HG03558 (cell line): Measurements from ENCODE around the gene NCOA5.
"Not testable (repeated sequence)": the region's sequence is repeated elsewhere in the genome, so short reads cannot be mapped to it uniquely, and the experiment has no call there.

ENCODE experiments used
- ATAC-seq: cut with Tn5 transposase; IDR thresholded peaks from one replicate; pipeline ENCODE4 v1.9.1; 2021; ENCODE audit warnings: moderate number of reproducible peaks; ENCODE audit not compliant: unreplicated experiment; ENCODE audit errors: extremely low read depth

NCOA5 gene

DNA sequence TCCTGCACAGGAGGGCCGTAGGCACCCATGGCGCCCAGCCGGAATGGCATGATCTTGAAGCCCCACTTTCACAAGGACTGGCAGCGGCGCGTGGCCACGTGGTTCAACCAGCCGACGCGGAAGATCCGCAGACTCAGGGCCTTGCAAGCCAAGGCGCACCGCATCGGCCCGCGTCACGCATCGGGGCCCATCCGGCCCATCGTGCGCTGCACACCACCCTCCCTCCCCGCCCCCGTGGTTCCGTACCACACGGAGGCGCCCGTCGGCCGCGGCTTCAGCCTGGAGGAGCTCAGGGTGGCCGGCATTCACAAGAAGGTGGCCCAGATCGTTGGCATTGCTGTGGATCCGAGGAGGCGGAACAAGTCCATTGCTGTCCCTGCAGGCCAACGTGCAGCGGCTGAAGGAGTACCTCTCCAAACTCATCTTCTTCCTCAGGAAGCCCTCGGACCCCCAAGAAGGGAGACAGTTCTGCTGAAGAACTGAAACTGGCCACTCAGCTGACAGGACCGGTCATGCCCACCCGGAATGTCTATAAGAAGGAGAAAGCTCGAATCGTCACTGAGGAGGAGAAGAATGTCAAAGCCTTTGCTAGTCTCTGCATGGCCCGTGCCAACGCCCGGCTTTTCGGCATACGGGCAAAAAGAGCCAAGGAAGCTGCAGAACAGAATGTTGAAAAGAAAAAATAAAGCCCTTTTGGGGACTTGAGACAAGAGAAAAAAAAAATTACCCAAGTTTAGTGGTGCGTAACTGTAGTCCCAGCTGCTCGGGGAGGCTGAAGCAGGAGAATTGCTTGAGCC is 9.9 kb upstream of the NCOA5 start:
- no peak for ATAC-seq

DNA sequence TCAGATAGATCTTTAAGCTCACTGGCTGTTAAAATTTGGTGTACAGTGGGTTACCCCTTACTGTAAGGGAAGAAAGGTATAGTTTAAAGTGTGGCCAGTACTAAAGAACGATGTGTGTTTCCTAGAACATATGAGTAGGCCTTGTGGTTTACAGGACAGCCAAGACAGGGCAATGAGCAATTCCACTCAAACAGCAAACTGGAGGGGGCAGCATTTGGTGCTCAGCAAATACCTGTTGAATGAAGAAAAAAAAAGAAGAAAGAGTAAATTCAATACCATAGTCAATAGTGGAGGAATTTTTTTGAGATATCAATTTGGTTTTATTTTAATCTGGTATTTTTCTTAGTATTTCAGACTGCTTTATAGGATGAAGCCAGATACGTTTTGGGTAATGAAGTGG is 3.8 kb upstream of the NCOA5 start:
- ATAC-seq = no peak

DNA sequence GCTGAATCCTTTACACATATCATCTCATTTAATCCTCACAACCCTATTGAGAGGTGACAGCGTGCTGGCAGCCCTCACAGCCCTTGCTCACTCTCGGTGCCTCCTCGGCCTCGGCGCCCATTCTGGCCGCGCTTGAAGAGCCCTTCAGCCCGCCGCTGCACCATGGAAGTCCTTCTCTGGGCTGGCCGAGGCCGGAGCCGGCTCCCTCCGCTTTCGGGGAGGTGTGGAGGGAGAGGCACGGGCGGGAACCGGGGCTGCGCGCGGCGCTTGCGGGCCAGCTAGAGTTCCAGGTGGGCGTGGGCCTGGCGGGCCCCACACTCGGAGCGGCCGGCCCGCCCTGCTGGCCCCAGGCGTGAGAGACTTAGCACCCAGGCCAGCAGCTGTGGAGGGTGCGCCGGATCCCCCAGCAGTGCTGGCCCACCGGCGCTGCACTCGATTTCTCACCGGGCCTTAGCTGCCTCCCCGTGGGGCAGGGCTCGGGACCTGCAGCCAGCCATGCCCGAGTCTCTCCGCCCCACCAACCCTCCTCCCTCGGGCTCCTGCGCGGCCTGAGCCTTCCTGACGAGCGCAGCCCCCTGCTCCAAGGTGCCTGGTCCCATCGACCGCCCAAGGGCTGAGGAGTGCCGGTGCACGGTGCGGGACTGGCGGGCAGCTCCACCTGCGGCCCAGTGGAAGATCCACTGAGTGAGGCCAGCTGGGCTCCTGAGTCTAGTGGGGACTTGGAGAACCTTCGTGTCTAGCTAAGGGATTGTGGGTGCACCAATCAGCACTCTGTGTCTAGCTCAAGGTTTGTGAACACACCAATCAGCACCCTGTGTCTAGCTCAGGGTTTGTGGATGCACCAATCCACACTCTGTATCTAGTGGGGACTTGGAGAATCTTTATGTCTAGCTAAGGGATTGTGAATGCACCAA is 2.1 kb upstream of the NCOA5 start:
- not testable (repeated sequence) for ATAC-seq

DNA sequence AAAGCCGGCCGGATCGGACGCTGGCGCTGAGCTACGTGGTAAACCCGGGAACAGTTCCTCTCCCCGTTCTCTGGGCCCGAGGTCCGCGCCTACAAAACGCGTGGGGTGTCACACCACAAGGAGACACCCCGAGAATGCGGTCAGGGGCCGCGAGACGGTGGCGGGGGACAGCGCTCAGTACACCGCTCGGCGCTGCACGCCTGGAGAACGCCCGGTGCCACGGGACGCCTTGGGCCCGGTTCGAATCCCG is 670 bp downstream of the NCOA5 start:
- no peak for ATAC-seq

DNA sequence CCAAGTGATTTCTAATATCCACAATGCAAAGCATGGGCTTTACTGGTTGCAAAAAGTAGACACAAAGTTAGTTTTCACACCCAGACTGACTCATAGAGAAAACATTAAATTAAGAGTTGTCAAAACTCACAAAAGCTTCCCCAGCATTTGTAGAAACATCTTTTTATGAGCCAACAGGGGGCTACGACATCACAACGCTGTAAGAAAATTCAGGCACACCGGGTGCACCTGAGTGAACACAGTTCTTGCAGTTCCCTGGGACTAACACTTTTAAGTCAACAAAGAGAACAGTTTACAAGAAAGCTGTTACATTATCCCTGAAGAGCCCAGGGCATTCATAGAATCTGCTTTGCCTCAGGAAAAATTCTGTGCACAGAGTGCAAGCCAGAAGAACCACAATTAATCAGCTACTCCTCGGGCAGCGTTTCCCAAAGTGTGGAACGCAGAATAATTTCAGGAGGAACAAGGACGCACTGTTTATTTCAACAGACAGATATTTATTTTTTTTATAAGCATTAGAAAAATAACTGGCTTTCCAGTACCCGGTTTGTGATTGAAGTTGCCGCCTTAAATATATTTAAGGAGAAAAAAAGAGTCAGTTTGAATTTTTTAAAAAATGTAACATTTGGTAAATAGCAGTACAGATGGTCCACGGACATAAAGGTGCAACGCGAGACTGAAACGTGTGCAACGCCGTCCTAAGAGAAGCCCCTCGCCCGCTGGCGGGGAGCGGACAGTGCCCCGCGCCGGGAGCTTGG is 1.2 kb downstream of the NCOA5 start:
- ATAC-seq = no peak

DNA sequence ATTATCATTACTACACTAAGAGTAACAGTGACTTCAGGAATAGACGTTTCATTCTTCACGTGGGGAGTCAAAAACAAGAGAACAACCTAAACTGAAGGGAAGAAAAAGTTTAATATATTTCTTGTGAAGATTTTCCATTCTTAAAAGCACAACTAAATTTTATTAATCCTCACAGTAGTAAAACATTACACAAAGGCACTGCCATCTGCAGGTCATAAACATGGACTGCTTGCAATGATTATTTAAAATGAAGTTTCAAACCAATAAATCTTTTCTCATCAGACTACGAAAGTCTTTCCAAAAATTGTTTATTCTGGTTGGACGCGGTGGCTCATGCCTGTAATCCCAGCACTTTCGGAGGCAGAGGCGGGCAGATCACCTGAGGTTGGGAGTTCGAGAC is 2.6 kb downstream of the NCOA5 start:
- ATAC-seq = no peak

DNA sequence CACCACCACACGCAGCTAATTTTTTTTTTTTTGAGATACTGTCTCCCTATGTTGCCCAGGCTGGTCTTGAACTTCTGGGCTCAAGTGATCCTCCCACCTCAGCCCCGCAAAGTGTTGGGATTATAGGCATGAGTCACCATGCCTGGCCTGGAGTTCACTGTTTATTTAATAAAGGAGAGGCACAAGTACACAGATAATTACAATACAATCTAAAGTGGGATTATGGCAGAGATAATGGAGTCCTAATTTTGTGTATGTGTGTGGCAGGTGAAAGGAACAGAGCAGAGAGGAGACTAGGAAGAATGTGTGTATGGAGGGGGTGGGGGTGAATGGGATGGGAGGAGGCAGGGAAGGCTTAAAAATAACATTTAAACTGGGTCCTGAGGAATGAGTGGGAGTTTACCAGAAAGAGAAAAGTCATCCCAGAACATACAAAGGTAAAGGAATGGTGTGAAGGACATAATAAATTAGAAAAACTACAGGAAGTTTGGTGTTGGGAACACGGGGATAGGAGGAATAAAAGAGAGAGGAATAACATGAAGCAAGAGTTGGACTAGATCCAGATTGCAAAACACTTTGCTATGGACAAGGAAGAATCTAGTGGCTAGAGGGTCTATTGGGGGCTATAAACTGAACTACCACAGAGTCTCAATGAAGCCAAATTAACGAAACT is 4.4 kb downstream of the NCOA5 start:
- no peak for ATAC-seq

DNA sequence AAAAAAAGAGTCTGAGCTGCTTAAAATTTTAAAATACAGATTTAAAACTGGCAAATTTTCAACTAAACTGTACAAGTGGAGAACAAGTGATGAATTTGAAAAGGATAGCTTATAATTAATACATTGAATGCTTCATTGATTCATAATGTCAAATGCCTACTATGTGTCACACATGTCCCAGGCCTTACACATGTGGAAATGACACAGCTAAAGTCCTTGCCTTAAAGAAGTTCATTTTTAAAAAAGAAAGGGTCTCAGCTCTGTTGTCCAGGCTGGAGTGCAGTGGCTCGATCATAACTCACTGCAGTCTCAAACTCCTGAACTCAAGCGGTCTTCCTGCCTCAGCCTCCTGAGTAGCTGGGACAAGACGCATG is 5.0 kb downstream of the NCOA5 start:
- no peak for ATAC-seq

DNA sequence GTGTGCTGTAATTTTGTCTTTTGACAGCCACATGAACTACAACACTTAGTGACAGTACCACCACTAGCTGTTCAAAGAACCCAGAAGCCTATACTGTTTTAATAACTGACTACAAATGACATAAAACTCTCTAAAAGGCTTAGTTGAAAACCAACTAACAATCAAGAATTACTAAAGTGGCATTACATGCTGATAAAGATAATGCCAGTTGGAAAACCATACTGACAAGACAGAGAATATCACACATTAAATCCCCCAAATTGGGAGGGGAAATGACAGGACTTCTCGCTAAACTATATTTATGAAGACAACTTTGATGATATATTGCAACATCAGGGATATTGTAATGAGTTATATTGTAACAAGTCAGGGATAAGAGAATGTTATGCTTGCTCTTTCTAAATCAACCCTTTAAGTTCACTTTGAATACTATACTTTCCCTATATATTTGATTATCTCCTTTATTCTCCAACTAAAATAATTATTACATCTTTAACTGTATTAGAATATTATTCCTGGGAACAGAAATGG is 6.2 kb downstream of the NCOA5 start:
- ATAC-seq = no peak

DNA sequence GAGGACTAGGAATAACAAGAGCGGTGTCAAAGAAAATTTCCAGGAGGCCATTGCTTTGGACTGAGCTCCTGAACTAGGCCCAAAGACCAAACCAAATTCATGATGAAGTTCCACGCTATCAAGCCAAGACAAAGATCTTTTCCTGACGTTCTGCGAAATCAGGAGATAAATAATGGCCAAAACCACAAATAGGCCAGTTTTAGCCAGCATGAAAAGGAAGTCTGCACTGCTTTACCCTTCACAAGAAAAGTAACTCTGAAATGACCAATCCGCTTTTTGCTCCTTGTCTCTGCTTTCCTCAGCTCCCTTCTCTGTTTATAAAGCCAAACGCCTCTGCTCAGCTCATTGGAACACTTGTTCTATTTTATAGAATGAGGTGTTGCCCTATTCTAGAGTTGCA is 6.7 kb downstream of the NCOA5 start:
- no peak for ATAC-seq

DNA sequence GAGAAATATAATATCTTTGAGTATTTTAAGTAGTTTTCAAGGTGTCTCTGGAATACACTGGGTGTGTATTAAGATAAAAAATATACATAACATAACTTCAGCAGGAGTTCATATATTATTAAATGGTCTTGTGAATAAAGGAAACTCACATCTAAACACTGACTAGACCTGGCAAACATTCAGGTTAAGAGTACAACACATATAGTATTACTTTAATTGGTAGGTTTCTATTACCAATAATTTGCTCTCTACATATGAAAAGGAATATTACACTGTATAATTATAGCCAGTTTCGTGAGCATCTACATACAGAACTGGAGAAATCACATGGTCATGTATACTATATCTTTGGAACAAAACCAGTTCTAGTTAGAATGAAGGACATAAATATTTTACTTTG is 8.7 kb downstream of the NCOA5 start:
- no peak for ATAC-seq

DNA sequence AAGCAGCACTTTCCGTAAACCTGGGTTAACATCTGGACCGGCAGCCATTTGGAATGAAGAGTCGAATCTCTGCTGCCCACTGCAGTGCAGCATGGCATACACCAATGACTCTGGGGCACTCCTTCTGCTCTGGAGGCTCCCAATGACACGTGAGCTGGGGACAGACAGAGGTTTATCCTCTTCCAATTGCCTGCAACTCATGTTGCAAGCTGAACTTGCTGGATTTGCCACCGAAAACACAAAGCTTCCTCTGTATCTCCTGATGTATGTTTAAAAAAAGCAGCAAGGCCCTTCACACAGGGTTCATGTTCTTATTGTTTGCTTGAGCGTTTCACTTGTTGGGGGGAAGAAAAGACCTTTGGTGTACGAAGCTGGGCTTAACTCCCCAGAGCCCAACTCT is 10.8 kb downstream of the NCOA5 start:
- ATAC-seq = no peak

DNA sequence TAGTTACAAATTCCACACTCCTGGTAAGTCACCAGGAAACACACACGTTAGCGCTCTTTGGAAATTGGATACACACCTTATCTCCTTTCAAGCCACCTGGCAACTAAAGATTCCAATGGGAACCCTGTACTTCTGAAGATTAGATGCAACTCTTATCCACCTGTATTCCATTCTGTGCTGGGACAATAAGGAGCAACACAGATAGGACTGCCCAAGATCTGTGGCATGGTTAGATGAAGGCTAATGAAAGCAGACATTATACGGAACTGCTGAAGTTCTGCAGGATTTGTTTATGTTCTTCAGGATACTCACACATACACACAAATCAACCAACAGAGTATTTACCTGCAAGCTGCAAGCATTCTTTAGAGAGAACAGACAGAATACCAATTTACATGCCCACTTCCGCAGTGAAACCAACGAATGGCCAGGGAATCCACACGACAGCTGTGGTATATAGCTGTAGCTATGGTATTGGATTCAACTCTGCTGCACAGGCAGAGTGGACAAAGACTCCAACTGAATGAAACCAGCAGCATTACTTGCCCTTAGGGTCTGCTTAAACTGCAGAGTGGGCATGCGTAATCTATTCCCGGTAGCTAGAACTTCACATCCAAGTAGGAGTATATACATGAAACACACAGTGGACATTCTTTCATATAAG is 12.0 kb downstream of the NCOA5 start:
- no peak for ATAC-seq

DNA sequence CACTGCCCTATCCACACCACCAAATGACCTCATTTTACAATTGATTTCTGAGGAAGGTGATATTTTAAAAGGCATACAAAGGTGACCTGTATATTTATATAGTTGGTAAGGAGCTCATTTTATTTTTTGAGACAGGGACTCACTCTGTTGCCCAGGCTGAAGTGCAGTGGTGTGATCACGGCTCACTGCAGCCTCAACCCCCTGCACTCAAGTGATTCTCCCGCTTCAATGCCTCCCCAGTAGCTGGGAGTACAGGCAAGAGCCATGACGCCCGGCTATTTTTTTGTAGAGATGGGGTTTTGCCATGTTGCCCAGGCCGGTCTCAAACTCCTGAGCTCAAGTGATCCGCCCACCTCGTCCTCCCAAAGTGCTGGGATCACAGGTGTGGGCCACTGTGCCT is 13.0 kb downstream of the NCOA5 start:
- no peak for ATAC-seq

DNA sequence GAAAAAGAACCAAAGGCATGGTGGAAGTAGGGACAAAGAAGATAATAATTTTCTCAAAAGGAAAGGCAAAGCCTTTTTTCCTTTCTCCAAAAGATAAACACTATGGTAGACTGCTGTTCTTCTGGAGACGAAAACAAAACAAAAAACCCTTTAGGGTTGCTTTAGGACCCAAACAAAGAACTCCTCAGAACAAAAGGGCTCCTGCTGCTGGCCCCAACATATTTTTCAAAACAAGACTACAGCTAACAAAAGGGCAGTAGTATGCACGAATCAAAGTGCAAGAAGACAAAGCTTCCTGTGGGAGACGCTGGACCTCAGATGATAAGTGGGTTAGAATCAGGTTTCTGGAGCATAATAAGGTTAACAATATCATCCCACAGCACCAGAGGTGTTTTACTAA is 15.8 kb downstream of the NCOA5 start:
- ATAC-seq = no peak

DNA sequence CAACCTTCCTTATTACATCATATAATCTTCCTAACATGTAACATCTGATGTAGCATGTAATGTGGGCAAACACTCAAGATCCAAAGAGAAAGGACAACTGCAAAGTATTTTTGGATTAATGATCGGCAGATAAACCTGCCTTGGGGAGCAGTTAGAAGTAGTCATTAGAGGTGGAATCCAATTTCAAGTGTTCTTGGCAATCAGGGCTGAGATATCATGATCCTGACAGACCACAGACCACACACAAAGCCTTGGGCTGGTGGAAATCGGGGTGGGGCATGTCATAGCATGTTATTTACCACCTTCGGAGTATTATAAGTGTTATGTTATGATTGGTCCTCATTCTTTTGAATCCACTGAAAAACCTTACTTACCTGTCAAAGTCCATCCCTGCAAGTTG is 16.3 kb downstream of the NCOA5 start:
- no peak for ATAC-seq

DNA sequence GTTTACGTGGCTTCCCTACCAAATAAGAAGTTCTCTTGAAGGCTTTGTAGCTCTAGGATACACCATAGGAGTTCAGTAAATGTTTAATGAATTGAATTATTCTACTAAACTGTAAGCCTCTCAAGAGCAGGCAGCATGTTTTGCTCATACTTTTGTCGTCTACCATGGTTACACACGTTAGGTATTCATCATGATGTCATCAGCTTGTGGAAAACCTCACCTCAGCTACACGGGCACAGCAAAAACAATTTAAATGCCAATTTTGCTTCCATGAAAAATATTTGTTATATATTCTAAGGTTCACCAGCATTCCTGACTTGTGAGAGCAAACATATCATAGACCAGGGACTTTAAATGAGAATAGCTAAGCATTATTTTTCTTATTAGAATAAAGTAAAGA is 16.7 kb downstream of the NCOA5 start:
- ATAC-seq = no peak

DNA sequence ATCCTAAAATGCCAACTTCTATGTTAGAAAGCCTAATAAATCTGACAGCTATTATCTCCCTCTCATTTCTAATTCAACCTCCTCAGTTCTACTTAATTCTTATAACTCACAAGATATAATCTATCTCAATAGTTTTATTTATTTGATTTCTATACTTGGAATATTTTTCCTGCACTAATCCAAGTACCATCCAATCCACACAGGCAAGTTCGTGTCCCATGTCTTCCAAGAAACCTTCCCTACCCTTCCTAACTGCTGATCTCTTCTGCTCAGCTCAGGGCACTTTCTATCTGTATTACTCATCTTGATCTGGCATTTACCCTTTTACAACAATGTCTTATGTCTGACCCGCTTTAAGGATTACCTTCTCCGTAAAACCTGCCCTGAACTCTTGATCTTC is 18.2 kb downstream of the NCOA5 start:
- no peak for ATAC-seq

DNA sequence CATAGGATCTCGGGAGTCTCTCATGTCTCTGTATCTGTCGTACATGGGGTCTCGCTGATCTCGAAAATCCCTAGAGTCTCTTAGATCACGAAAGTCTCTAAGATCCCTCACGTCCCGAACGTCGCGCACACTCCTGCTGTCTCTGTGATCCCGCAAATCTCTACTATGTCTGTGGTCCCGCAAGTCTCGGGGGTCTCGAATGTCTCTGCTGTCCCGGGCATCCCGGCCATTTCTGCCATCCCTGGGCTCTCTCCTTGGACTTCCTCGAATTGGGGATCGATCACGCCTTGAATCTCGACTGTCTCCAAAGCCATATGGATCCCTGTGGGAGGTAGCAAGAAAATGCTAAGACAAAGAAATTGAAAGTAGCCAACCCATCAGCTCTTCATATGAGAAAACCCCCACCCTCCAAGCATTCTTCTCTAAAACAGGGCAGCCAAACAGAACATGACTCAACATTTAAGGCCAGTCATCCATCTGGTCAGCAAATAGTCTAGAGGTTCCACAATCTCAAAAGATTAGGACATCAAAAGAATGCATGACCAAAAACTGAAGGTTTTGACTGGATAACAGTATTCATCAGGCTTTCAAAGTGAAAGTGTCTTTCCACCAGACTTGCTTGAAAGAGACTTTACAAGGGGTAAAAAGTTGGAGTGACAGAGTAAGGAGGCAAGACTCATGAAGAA is 19.4 kb downstream of the NCOA5 start:
- no peak for ATAC-seq
